Gastrocnemius medialis (tissue), 4 donors: ENCODE results near the gene RNF41. TPM values are rescaled to one million over a fixed set of nuclear protein-coding genes. Genes with fewer than 3 reads are reported as not detected.

ENCODE experiments used
- ATAC-seq, 2 donors: fragments of 150-250 bp; one replicate each; pipeline ENCODE4 v1.9.1; 2016
- DNase-seq, 2 donors: peaks; one replicate each; pipeline ENCODE4 v3.0.0-alpha.2; 2019
- H3K27ac ChIP-seq, 4 donors: fragments of 200-600 bp; sonication (generic); 1 replicate in 1 of 4; 2 replicates in 3 of 4; pipeline ENCODE4 v1.5.1; 2016 to 2018; ENCODE audit warnings: mild to moderate bottlenecking in 2 of 4, moderate library complexity in 1 of 4
- H3K27me3 ChIP-seq, 3 donors: fragments of 200-600 bp; sonication (generic) in 2 of 3; 1 replicate in 1 of 3; 2 replicates in 2 of 3; pipeline versions ENCODE4 v1.5.1 to v1.6.0; 2016 to 2019; ENCODE audit warnings: mild to moderate bottlenecking in 1 of 3, moderate library complexity in 1 of 3
- H3K36me3 ChIP-seq, 2 donors: fragments of 200-600 bp; sonication (generic) in 1 of 2; one replicate each; pipeline ENCODE4 v1.5.1; 2017 to 2018
- H3K4me1 ChIP-seq, 2 donors: fragments of 200-600 bp; sonication (generic) in 1 of 2; one replicate each; pipeline ENCODE4 v1.5.1; 2016 to 2017; ENCODE audit warnings: mild to moderate bottlenecking in 2 of 2
- H3K4me3 ChIP-seq, 4 donors: fragments of 200-600 bp; sonication (generic) in 3 of 4; 1 replicate in 1 of 4; 2 replicates in 3 of 4; pipeline ENCODE4 v1.5.1; 2016 to 2019; ENCODE audit warnings: mild to moderate bottlenecking in 2 of 4
- H3K9me3 ChIP-seq, 3 donors: fragments of 200-600 bp; sonication (generic) in 2 of 3; 1 replicate in 1 of 3; 2 replicates in 2 of 3; pipeline ENCODE4 v1.5.1; 2016 to 2019
- POLR2A ChIP-seq, 2 donors: fragments of 450-650 bp; IDR thresholded peaks; one replicate each; pipeline ENCODE4 v1.6.1; 2017; ENCODE audit warnings: antibody characterized with exemption in 2 of 2, mild to moderate bottlenecking in 2 of 2, moderate library complexity in 2 of 2
- in situ Hi-C, 4 donors: fragments of 200-750 bp; cut with MboI; loops; one replicate each; pipeline versions ENCODE4 v1.15.0 to v1.8.0; 2017; ENCODE audit warnings: low sequenced_read_pairs in 4 of 4
- intact Hi-C: fragments of 100-400 bp; cut with DNase I; formaldehyde crosslinking; loops from one replicate; pipeline ENCODE4 v1.15.1; 2023; ENCODE audit warnings: low total_unique reads
- total RNA-seq, 4 donors: library from RNA; depleted of rRNA; stranded (reverse); fragments of >200 nt; gene quantifications; one replicate each; pipeline versions ENCODE4 v1.1.0 to v1.2.3, GENCODE V29; 2016
- TF ChIP-seq, protein P1 (sequence below), 5 experiments: fragments of 450-650 bp in 3 of 5; fragments of 200-600 bp in 2 of 5; sonication (generic) in 2 of 5; IDR thresholded peaks in 4 of 5; conservative IDR thresholded peaks in 1 of 5; 1 replicate in 4 of 5; 2 replicates in 1 of 5; pipeline ENCODE4 v1.5.1; 2016 to 2019; ENCODE audit warnings: antibody characterized with exemption in 5 of 5, mild to moderate bottlenecking in 3 of 5, moderate library complexity in 3 of 5

Gene RNF41
- total RNA-seq, 4 donors from 2014 or later: 46.5 to 58.9 (median 54.8) TPM

DNA sequence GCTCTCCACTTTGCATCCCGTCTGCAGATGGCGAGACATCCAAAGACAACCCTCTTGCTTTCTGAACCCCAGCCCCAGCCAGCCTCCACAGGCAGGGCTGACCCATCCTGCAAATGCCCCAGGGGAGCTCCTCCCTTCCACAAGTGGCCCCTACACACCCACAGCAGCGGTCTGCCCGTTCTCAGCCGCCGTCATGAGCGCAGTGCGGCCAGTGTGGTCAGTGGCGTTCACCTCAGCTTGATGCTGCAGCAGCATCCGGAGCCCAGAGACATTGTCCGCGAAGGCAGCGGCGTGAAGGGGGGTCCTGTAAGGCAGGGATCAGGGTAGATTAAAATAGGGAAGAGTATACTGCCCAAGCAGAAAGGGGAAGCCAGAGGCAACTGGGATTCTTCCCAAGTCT is 22.8 kb upstream of the RNF41 start:
- no peaks in the 10 kb centered on the region for H3K4me1 ChIP-seq
- TF ChIP-seq, protein P1, sequence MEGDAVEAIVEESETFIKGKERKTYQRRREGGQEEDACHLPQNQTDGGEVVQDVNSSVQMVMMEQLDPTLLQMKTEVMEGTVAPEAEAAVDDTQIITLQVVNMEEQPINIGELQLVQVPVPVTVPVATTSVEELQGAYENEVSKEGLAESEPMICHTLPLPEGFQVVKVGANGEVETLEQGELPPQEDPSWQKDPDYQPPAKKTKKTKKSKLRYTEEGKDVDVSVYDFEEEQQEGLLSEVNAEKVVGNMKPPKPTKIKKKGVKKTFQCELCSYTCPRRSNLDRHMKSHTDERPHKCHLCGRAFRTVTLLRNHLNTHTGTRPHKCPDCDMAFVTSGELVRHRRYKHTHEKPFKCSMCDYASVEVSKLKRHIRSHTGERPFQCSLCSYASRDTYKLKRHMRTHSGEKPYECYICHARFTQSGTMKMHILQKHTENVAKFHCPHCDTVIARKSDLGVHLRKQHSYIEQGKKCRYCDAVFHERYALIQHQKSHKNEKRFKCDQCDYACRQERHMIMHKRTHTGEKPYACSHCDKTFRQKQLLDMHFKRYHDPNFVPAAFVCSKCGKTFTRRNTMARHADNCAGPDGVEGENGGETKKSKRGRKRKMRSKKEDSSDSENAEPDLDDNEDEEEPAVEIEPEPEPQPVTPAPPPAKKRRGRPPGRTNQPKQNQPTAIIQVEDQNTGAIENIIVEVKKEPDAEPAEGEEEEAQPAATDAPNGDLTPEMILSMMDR (IDR thresholded peaks at IDR 0.05 in 4 of 5, conservative IDR thresholded peaks at IDR 0.05 in 1 of 5): no peak
- no peak for TF ChIP-seq POLR2A (IDR thresholded peaks at IDR 0.05)
- no peak overlapping the region for H3K27ac ChIP-seq
- intact Hi-C loops (no loop called here), in situ Hi-C loops (no loop called here)
- no peaks in the 10 kb centered on the region for H3K9me3 ChIP-seq
- DNase-seq (no peak), ATAC-seq (no peak)
- no peak overlapping the region for H3K4me3 ChIP-seq
- H3K36me3 ChIP-seq: peaks cover 0 to 100% of the 10 kb centered on the region in 2 donors
- H3K27me3 ChIP-seq: no peaks in the 10 kb centered on the region

DNA sequence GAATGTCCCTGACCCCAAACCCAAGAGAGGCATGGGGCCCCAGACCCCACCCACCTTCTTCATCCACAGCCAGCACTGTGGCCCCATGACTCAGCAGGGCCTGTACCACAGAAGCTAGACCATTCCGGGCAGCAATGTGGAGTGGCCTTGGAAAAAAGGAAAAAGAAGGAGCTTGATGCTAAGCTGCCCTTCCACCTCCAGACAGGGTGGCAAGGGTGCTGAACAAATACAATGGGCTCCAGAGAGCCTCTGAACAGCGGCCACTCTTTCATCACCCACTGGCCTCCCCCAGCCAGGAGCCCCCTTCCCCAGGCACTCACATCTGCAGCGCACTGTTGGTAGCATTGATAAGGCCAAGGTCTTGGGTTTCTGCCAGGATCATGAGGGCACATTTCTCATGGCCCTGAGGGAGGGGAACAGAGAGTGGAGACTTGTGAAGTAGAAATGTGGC is 22.0 kb upstream of the RNF41 start:
- DNase-seq: no peak
- TF ChIP-seq POLR2A (IDR thresholded peaks at IDR 0.05): no peak
- TF ChIP-seq, protein P1 (IDR thresholded peaks at IDR 0.05 in 4 of 5, conservative IDR thresholded peaks at IDR 0.05 in 1 of 5): no peak
- intact Hi-C loops: no loop called here
- Histone ChIP-seq H3K4me1 (no peaks in the 10 kb centered on the region), H3K36me3 (peaks cover 0 to 97% of the 10 kb centered on the region in 2 donors), H3K27ac (peak overlapping the region in 1 of 4 donors; percentile 38), H3K27me3 (no peaks in the 10 kb centered on the region), H3K4me3 (no peak overlapping the region), H3K9me3 (no peaks in the 10 kb centered on the region)
- no peak for ATAC-seq
- in situ Hi-C loops: no loop called here

GRCh38 chr12:56242986-56243385 is 21.3 kb upstream of the RNF41 start:
- no peak for TF ChIP-seq POLR2A (IDR thresholded peaks at IDR 0.05)
- TF ChIP-seq, protein P1 (IDR thresholded peaks at IDR 0.05 in 4 of 5, conservative IDR thresholded peaks at IDR 0.05 in 1 of 5): no peak
- Histone ChIP-seq H3K9me3 (no peaks in the 10 kb centered on the region), H3K4me3 (no peak overlapping the region), H3K27ac (peak overlapping the region in 1 of 4 donors; percentile 38), H3K27me3 (no peaks in the 10 kb centered on the region), H3K4me1 (no peaks in the 10 kb centered on the region), H3K36me3 (peaks cover 0 to 89% of the 10 kb centered on the region in 2 donors)
- DNase-seq (no peak), ATAC-seq (no peak)
- in situ Hi-C loops: no loop called here
- intact Hi-C loops: no loop called here

- H3K27me3 ChIP-seq: no peaks in the 10 kb centered on the region
- ATAC-seq (no peak), DNase-seq (no peak)
- peaks cover 0 to 76% of the 10 kb centered on the region in 2 donors for H3K36me3 ChIP-seq
- intact Hi-C loops (no loop called here), in situ Hi-C loops (no loop called here)
- no peaks in the 10 kb centered on the region for H3K4me1 ChIP-seq
- no peaks in the 10 kb centered on the region for H3K9me3 ChIP-seq
- H3K27ac ChIP-seq: no peak overlapping the region
- H3K4me3 ChIP-seq: no peak overlapping the region
- no peak for TF ChIP-seq POLR2A (IDR thresholded peaks at IDR 0.05)
- TF ChIP-seq, protein P1 (IDR thresholded peaks at IDR 0.05 in 4 of 5, conservative IDR thresholded peaks at IDR 0.05 in 1 of 5): no peak
Measured at GRCh38 chr12:56241424-56242303, 19.9 kb upstream of the RNF41 start.
